ENCODE measurements around the gene PRKCZ.

The PRKCZ gene

DNA sequence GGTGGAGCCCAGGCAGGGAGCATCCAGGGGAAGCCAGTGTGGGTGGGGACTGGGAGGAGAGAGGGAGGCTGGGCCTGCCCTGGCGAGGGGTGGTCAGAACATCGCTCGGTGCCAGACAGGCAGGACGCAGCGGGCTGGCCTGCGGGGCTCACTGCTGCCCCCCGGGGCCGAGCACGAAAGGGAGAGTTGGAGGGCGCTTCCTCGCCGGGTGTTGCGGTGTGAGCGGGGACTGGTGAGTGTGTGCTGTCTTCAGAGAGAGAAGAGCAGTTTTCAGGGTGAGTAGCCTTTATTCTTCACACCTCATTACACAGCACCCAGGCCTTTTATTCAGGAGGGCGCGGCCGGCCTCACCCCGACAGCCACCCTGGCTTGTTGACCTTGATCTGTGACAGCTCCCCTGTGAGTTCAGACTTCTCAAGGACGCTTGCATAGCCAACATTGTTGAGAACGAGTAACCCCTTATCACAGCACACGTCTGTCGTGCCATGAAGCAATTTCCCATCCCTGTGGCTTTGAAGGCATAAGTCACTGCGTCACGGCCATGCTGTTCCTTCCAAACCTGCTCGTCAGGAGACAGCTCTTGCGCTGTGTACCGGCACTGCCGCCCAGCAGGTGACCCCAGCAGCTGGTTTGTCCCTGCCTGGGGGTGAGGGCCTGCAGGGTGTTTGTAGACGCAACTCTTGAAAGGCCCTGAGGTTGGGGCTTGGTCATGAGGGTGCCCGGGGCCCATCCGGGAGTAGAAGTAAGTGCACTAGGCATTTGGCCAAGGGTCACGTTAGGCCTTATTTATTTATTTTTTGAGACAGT lies 54.6 kb downstream of the PRKCZ start:
- Histone ChIP-seq H3K9ac (ENCODE audit: low read length) (no peak overlapping the region), H3K9me3 (ENCODE audit: control insufficient read depth, insufficient read depth, low read depth, low read length) (no peaks in the 10 kb centered on the region), H3K4me1 (ENCODE audit: control insufficient read depth, insufficient read depth, low read length) (peaks cover 7% of the 10 kb centered on the region; the same call in 1 of the 2 replicates), H3K27ac (ENCODE audit: low read depth, low read length) (no peak overlapping the region), H3K27me3 (ENCODE audit: control insufficient read depth, insufficient read depth, low read length) (no peaks in the 10 kb centered on the region), H3K4me3 (ENCODE audit: low read depth, low read length) (no peak overlapping the region), H3K36me3 (ENCODE audit: control insufficient read depth, insufficient read depth, low read length) (peaks cover 12% of the 10 kb centered on the region)

GRCh38 chr1:2105781-2106524 lies 55.7 kb downstream of the PRKCZ start:
- H3K9me3 ChIP-seq (ENCODE audit: control insufficient read depth, insufficient read depth, low read depth, low read length): no peaks in the 10 kb centered on the region
- no peak overlapping the region for H3K9ac ChIP-seq (ENCODE audit: low read length)
- peaks cover 12% of the 10 kb centered on the region for H3K36me3 ChIP-seq (ENCODE audit: control insufficient read depth, insufficient read depth, low read length)
- H3K4me3 ChIP-seq (ENCODE audit: low read depth, low read length): no peak overlapping the region
- no peak overlapping the region for H3K27ac ChIP-seq (ENCODE audit: low read depth, low read length)
- H3K4me1 ChIP-seq (ENCODE audit: control insufficient read depth, insufficient read depth, low read length): peaks cover 7% of the 10 kb centered on the region; the same call in 1 of the 2 replicates
- no peaks in the 10 kb centered on the region for H3K27me3 ChIP-seq (ENCODE audit: control insufficient read depth, insufficient read depth, low read length)

DNA sequence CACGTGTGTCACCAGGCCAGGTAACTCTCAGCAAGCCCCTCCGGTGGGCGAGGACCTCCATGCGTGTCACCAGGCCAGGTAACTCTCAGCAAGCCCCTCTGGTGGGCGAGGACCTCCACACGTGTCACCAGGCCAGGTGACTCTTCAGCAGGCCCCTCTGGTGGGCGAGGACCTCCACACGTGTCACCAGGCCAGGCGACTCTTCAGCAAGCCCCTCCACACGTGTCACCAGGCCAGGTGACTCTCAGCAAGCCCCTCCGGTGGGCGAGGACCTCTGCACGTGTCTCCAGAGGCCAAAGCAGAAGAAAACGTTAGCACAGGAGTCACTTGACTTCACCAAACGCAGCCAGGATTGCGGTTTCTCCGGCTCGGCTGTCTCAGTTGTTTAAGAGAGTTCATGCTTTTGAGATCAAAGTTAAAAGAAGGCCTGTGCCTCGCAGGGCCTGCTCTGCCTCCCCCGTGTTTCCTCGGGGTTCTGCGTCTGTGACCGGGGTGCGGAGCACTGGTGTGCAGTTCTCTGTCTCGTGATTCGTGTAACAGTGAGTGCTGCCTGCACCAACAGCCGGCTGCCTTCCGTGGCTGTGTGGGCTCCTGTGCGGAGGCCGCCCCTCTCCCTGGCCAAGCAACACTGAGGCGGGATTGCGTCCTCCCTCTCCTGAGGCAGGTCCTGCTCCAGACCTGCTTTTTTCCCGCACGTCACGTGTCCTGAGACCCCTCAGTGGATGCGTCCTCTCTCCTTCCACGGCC lies 56.6 kb downstream of the PRKCZ start:
- Histone ChIP-seq H3K36me3 (ENCODE audit: control insufficient read depth, insufficient read depth, low read length) (peaks cover 10% of the 10 kb centered on the region), H3K27me3 (ENCODE audit: control insufficient read depth, insufficient read depth, low read length) (no peaks in the 10 kb centered on the region), H3K4me3 (ENCODE audit: low read depth, low read length) (no peak overlapping the region), H3K9ac (ENCODE audit: low read length) (no peak overlapping the region), H3K9me3 (ENCODE audit: control insufficient read depth, insufficient read depth, low read depth, low read length) (no peaks in the 10 kb centered on the region), H3K4me1 (ENCODE audit: control insufficient read depth, insufficient read depth, low read length) (peaks cover 7% of the 10 kb centered on the region; the same call in 1 of the 2 replicates), H3K27ac (ENCODE audit: low read depth, low read length) (no peak overlapping the region)

- Histone ChIP-seq H3K27ac (ENCODE audit: low read depth, low read length) (no peak overlapping the region), H3K4me3 (ENCODE audit: low read depth, low read length) (no peak overlapping the region), H3K27me3 (ENCODE audit: control insufficient read depth, insufficient read depth, low read length) (no peaks in the 10 kb centered on the region)
Measured at GRCh38 chr1:2107586-2108212, 57.5 kb downstream of the PRKCZ start.

GRCh38 chr1:2108213-2108876 lies 58.1 kb downstream of the PRKCZ start:
- Histone ChIP-seq H3K4me1 (ENCODE audit: control insufficient read depth, insufficient read depth, low read length) (peaks cover 7% of the 10 kb centered on the region; the same call in 1 of the 2 replicates), H3K27me3 (ENCODE audit: control insufficient read depth, insufficient read depth, low read length) (no peaks in the 10 kb centered on the region), H3K36me3 (ENCODE audit: control insufficient read depth, insufficient read depth, low read length) (peaks cover 10% of the 10 kb centered on the region), H3K9ac (ENCODE audit: low read length) (no peak overlapping the region), H3K9me3 (ENCODE audit: control insufficient read depth, insufficient read depth, low read depth, low read length) (no peaks in the 10 kb centered on the region), H3K27ac (ENCODE audit: low read depth, low read length) (no peak overlapping the region), H3K4me3 (ENCODE audit: low read depth, low read length) (no peak overlapping the region)

More at GRCh38 chr1:2107586-2108212, 57.5 kb downstream of the PRKCZ start:
- Histone ChIP-seq H3K9ac (ENCODE audit: low read length) (no peak overlapping the region), H3K9me3 (ENCODE audit: control insufficient read depth, insufficient read depth, low read depth, low read length) (no peaks in the 10 kb centered on the region), H3K4me1 (ENCODE audit: control insufficient read depth, insufficient read depth, low read length) (peaks cover 7% of the 10 kb centered on the region; the same call in 1 of the 2 replicates), H3K36me3 (ENCODE audit: control insufficient read depth, insufficient read depth, low read length) (peaks cover 10% of the 10 kb centered on the region)

GRCh38 chr1:2108877-2109580 lies 58.8 kb downstream of the PRKCZ start:
- peaks cover 10% of the 10 kb centered on the region for H3K36me3 ChIP-seq (ENCODE audit: control insufficient read depth, insufficient read depth, low read length)

GRCh38 chr1:2109581-2110021 lies 59.4 kb downstream of the PRKCZ start:
- Histone ChIP-seq H3K4me1 (ENCODE audit: control insufficient read depth, insufficient read depth, low read length) (peaks cover 4% of the 10 kb centered on the region; the same call in 1 of the 2 replicates), H3K9ac (ENCODE audit: low read length) (no peak overlapping the region), H3K4me3 (ENCODE audit: low read depth, low read length) (no peak overlapping the region), H3K9me3 (ENCODE audit: control insufficient read depth, insufficient read depth, low read depth, low read length) (no peaks in the 10 kb centered on the region), H3K27ac (ENCODE audit: low read depth, low read length) (no peak overlapping the region), H3K36me3 (ENCODE audit: control insufficient read depth, insufficient read depth, low read length) (peaks cover 10% of the 10 kb centered on the region), H3K27me3 (ENCODE audit: control insufficient read depth, insufficient read depth, low read length) (no peaks in the 10 kb centered on the region)

More at GRCh38 chr1:2108877-2109580, 58.8 kb downstream of the PRKCZ start:
- Histone ChIP-seq H3K4me1 (ENCODE audit: control insufficient read depth, insufficient read depth, low read length) (peaks cover 7% of the 10 kb centered on the region; the same call in 1 of the 2 replicates), H3K27me3 (ENCODE audit: control insufficient read depth, insufficient read depth, low read length) (no peaks in the 10 kb centered on the region), H3K9me3 (ENCODE audit: control insufficient read depth, insufficient read depth, low read depth, low read length) (no peaks in the 10 kb centered on the region), H3K9ac (ENCODE audit: low read length) (no peak overlapping the region), H3K4me3 (ENCODE audit: low read depth, low read length) (no peak overlapping the region), H3K27ac (ENCODE audit: low read depth, low read length) (no peak overlapping the region)

- Histone ChIP-seq H3K9ac (ENCODE audit: low read length) (no peak overlapping the region), H3K4me1 (ENCODE audit: control insufficient read depth, insufficient read depth, low read length) (peaks cover 5% of the 10 kb centered on the region), H3K36me3 (ENCODE audit: control insufficient read depth, insufficient read depth, low read length) (peaks cover 7% of the 10 kb centered on the region; the same call in 1 of the 2 replicates), H3K4me3 (ENCODE audit: low read depth, low read length) (no peak overlapping the region), H3K27ac (ENCODE audit: low read depth, low read length) (no peak overlapping the region), H3K27me3 (ENCODE audit: control insufficient read depth, insufficient read depth, low read length) (no peaks in the 10 kb centered on the region), H3K9me3 (ENCODE audit: control insufficient read depth, insufficient read depth, low read depth, low read length) (no peaks in the 10 kb centered on the region)
Measured at GRCh38 chr1:2110191-2110737, 60.1 kb downstream of the PRKCZ start.

DNA sequence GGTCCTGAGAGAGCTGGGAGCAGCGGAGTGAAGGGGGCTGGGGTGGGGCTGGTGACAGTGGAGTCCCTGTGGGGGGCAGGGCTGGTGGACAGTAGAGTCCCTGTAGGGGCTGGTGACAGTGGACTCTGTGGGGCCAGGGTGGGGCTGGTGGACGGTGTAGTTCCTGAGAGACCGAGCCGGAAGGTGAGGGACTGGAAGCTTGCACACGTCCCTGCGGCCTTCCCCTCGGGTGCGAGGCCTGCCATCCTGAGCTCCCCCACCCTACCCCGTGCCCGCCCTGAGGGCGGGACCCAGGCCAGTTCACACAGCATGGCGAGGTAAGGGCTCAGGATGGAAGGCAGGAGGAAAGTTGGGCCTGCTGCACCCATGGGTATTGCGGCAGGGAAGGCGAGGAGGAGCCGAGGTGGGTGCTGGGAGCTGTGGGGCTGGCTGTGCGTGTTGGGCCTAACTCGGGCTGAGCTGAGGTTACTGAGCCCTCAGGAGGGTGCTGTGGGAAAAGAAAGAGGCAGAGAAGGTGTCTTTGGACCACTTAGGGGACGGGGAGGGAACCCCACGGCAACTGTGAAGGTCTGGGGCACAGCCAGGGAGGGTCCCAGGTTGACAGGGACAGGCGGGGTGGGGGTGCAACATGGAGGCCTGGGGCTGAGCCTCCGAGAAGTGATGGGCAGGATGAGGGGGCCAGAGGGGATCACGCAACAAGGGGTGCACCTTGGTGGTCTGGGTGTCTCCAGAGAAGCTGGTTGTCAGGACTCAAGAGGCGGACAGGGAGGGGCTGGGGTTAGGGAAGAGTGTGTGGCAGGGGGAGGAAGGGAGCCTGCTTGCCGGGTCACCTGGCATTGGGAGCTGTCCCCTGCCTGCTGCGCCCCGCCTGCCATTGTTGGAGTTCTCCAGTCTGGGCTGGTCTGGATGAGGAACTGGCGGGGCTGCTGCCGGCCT lies 60.8 kb downstream of the PRKCZ start:
- Histone ChIP-seq H3K4me3 (ENCODE audit: low read depth, low read length) (no peak overlapping the region), H3K36me3 (ENCODE audit: control insufficient read depth, insufficient read depth, low read length) (peaks cover 7% of the 10 kb centered on the region; the same call in 1 of the 2 replicates), H3K27me3 (ENCODE audit: control insufficient read depth, insufficient read depth, low read length) (no peaks in the 10 kb centered on the region), H3K9me3 (ENCODE audit: control insufficient read depth, insufficient read depth, low read depth, low read length) (no peaks in the 10 kb centered on the region), H3K9ac (ENCODE audit: low read length) (no peak overlapping the region), H3K27ac (ENCODE audit: low read depth, low read length) (no peak overlapping the region), H3K4me1 (ENCODE audit: control insufficient read depth, insufficient read depth, low read length) (peaks cover 13% of the 10 kb centered on the region)
